Trophoblast cell (in vitro differentiated cells and primary cell): Measurements from ENCODE around the gene ATP10B.
A peak's percentile ranks its signal among the peaks of the same experiment; 100 is the strongest.
"Not testable (repeated sequence)": the region's sequence is repeated elsewhere in the genome, so short reads cannot be mapped to it uniquely, and the experiment has no call there.

Source experiments
- DNase-seq, 2 donors: peaks; one replicate each; pipeline ENCODE4 v3.0.0-alpha.2; 2016
- H2AFZ ChIP-seq: 2 replicates; pipeline ENCODE4 v1.6.1; 2013; ENCODE audit warnings: low read length, moderate library complexity, mild to moderate bottlenecking; ENCODE audit not compliant: insufficient read depth, poor library complexity
- H2AK5ac ChIP-seq: 2 replicates; pipeline ENCODE4 v1.6.1; 2013; ENCODE audit warnings: mild to moderate bottlenecking, low read length
- H2BK120ac ChIP-seq: 2 replicates; pipeline ENCODE4 v1.6.1; 2013; ENCODE audit warnings: low read length, mild to moderate bottlenecking, moderate library complexity; ENCODE audit not compliant: insufficient read depth, poor library complexity
- H2BK12ac ChIP-seq: 2 replicates; pipeline ENCODE4 v1.6.1; 2013; ENCODE audit warnings: mild to moderate bottlenecking, low read length, moderate library complexity
- H2BK5ac ChIP-seq: 2 replicates; pipeline ENCODE4 v1.6.1; 2013; ENCODE audit warnings: low read length, low read depth, moderate library complexity, mild to moderate bottlenecking; ENCODE audit not compliant: poor library complexity
- H3K14ac ChIP-seq: 2 replicates; pipeline ENCODE4 v1.6.1; 2013; ENCODE audit warnings: mild to moderate bottlenecking, low read length
- H3K18ac ChIP-seq: 2 replicates; pipeline ENCODE4 v1.6.1; 2013; ENCODE audit warnings: mild to moderate bottlenecking, low read length
- H3K23ac ChIP-seq: 2 replicates; pipeline ENCODE4 v1.6.1; 2013; ENCODE audit warnings: low read length
- H3K27ac ChIP-seq: 2 replicates; pipeline ENCODE4 v1.5.1; 2013; ENCODE audit warnings: low read depth, mild to moderate bottlenecking, inconsistent platforms, low read length, moderate library complexity
- H3K27me3 ChIP-seq: 2 replicates; pipeline ENCODE4 v1.6.1; 2013; ENCODE audit warnings: inconsistent platforms, mild to moderate bottlenecking, low read length, moderate library complexity; ENCODE audit not compliant: insufficient read depth
- H3K36me3 ChIP-seq, 2 experiments: 1 replicate in 1 of 2; 2 replicates in 1 of 2; pipeline ENCODE4 v1.6.1; 2013; ENCODE audit warnings: low read length in 2 of 2, mild to moderate bottlenecking in 2 of 2, moderate library complexity in 1 of 2; ENCODE audit not compliant: insufficient read depth in 2 of 2, control insufficient read depth in 1 of 2
- H3K4ac ChIP-seq: 2 replicates; pipeline ENCODE4 v1.6.1; 2013; ENCODE audit warnings: low read depth, mild to moderate bottlenecking, low read length, moderate library complexity
- H3K4me1 ChIP-seq, 2 experiments: 1 replicate in 1 of 2; 2 replicates in 1 of 2; pipeline ENCODE4 v1.6.1; 2013; ENCODE audit warnings: low read length in 2 of 2, mild to moderate bottlenecking in 2 of 2, moderate library complexity in 1 of 2; ENCODE audit not compliant: insufficient read depth in 2 of 2, control insufficient read depth in 1 of 2
- H3K4me2 ChIP-seq: 2 replicates; pipeline ENCODE4 v1.6.1; 2013; ENCODE audit warnings: inconsistent platforms, mild to moderate bottlenecking, low read length, moderate library complexity
- H3K4me3 ChIP-seq: 2 replicates; pipeline ENCODE4 v1.5.1; 2013; ENCODE audit warnings: mild to moderate bottlenecking, low read depth, low read length, inconsistent platforms
- H3K79me1 ChIP-seq: one replicate; pipeline ENCODE4 v1.6.1; 2013; ENCODE audit warnings: low read length
- H3K79me2 ChIP-seq: 2 replicates; pipeline ENCODE4 v1.6.1; 2013; ENCODE audit warnings: low read length, mild to moderate bottlenecking; ENCODE audit not compliant: control insufficient read depth, insufficient read depth, poor library complexity
- H3K9ac ChIP-seq: 2 replicates; pipeline ENCODE4 v1.6.1; 2013; ENCODE audit warnings: mild to moderate bottlenecking, low read length
- H3K9me3 ChIP-seq: 2 replicates; pipeline ENCODE4 v1.6.1; 2013; ENCODE audit warnings: low read depth, mild to moderate bottlenecking, control low read depth, inconsistent platforms, low read length; ENCODE audit not compliant: insufficient read depth
- H4K12ac ChIP-seq: 2 replicates; pipeline ENCODE4 v1.6.1; 2013; ENCODE audit warnings: low read depth, mild to moderate bottlenecking, low read length, moderate library complexity
- H4K8ac ChIP-seq: 2 replicates; pipeline ENCODE4 v1.6.1; 2013; ENCODE audit warnings: low read depth, mild to moderate bottlenecking, low read length, moderate library complexity
- H4K91ac ChIP-seq: one replicate; pipeline ENCODE4 v1.6.1; 2013; ENCODE audit warnings: low read depth, mild to moderate bottlenecking, low read length, moderate library complexity
- whole genome bisulfite sequencing: extraction: QIAGEN DNeasy Blood & Tissue Kit; methylation state at CpG from one replicate; pipeline ENCODE4 v1.1.7; 2013; ENCODE audit warnings: missing lambda C conversion rate; ENCODE audit not compliant: insufficient read length, insufficient coverage; ENCODE audit errors: extremely low coverage; 5-methylcytosine and 5-hydroxymethylcytosine counted together

The ATP10B gene

DNA sequence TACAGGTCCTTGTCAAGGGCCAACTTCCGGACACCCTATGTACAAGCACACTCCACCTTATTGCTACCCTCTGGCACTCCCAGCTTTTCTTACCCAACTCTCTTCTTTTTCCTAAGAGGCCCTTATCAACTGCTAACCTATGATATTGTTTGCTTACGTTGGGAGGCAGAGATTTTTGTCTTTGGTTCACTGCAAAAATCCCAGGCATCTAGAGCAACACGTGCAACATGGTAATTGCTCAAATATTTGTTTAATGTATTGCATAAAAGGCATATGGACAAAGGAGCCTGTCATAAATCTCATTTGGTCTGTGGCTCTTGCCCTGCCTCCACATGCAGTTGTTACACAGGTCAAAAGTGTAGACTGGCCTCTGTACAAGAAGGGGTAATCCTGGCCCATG, 35.8 kb upstream of the ATP10B start:
- no peak overlapping the region for H2AK5ac ChIP-seq

DNA sequence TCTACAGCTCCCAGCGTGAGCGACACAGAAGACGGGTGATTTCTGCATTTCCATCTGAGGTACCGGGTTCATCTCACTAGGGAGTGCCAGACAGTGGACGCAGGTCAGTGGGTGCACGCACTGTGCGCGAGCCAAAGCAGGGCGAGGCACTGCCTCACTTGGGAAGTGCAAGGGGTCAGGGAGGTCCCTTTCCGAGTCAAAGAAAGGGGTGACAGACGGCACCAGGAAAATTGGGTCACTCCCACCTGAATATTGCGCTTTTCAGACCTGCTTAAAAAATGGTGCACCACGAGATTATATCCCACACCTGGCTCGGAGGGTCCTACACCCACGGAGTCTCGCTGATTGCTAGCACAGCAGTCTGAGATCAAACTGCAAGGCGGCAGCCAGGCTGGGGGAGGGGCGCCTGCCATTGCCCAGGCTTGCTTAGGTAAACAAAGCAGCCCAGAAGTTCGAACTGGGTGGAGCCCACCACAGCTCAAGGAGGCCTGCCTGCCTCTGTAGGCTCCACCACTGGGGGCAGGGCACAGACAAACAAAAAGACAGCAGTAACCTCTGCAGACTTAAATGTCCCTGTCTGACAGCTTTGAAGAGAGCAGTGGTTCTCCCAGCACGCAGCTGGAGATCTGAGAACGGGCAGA, 21.7 kb upstream of the ATP10B start:
- not testable (repeated sequence) for H2AK5ac ChIP-seq, H3K4me1 ChIP-seq, H3K9ac ChIP-seq, DNase-seq, H2BK120ac ChIP-seq, H3K27me3 ChIP-seq, H4K12ac ChIP-seq, H4K91ac ChIP-seq, H3K4ac ChIP-seq, H3K23ac ChIP-seq, H3K79me1 ChIP-seq, H2BK5ac ChIP-seq, H4K8ac ChIP-seq, H3K27ac ChIP-seq, H3K36me3 ChIP-seq, H3K14ac ChIP-seq, H3K18ac ChIP-seq, H3K9me3 ChIP-seq, H3K79me2 ChIP-seq
- peak overlapping the region; percentile 81 for H3K4me2 ChIP-seq
- peak overlapping the region; percentile 48 for H3K4me3 ChIP-seq
- H2AFZ ChIP-seq, result peak overlapping the region; percentile 3
- WGBS, result no CpG with 5 or more reads among the region's 21 CpGs
- H2BK12ac ChIP-seq, result peak overlapping the region; percentile 40

More for the DNA sequence above, 35.8 kb upstream of the ATP10B start:
- Histone ChIP-seq H3K9me3 (no peaks in the 10 kb centered on the region), H3K4me2 (no peak overlapping the region), H3K79me2 (no peaks in the 10 kb centered on the region), H2BK120ac (no peak overlapping the region), H3K14ac (no peak overlapping the region), H3K36me3 (no peaks in the 10 kb centered on the region), H3K4me3 (no peak overlapping the region), H2BK5ac (no peak overlapping the region), H4K91ac (no peak overlapping the region), H4K8ac (no peak overlapping the region), H3K18ac (no peak overlapping the region), H3K4me1 (no peaks in the 10 kb centered on the region), H3K23ac (no peak overlapping the region), H3K27ac (no peak overlapping the region), H2AFZ (no peak overlapping the region), H3K4ac (no peak overlapping the region), H3K27me3 (no peaks in the 10 kb centered on the region), H4K12ac (no peak overlapping the region), H3K79me1 (no peaks in the 10 kb centered on the region), H3K9ac (no peak overlapping the region), H2BK12ac (no peak overlapping the region)
- peak; percentile 58 to 86 for DNase-seq
- WGBS, result no CpG with 5 or more reads among the region's 3 CpGs

DNA sequence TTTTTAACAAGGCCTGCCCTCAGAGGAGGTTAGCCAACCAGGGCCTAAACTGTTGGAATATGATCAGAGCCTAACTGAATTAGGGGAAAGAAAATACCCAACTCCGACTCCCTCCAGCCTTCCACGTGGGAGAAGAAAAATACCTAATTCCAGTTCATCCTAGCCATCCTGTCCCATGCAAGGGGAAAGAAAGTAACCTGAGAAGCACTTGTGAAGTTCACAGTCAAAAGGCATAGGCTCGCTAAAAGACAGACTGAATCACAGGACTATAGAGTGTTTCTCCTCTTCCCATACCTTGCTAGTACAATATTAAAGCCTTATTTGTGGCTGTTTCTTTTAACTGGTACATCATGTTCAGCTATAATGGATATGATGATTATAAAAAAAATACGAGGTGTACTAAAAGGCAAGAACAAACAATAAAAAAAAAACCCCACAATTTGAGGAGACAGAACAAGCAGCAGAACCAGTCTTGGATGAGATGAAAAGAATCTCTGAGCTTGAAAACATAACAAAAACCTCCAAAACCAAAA, 18.0 kb upstream of the ATP10B start:
- H3K27me3 ChIP-seq, result no peaks in the 10 kb centered on the region
- no peak overlapping the region for H3K4me3 ChIP-seq
- H3K79me2 ChIP-seq, result no peaks in the 10 kb centered on the region
- H2AK5ac ChIP-seq, result no peak overlapping the region
- no peak overlapping the region for H3K14ac ChIP-seq
- no peak overlapping the region for H4K12ac ChIP-seq
- no peak overlapping the region for H2BK12ac ChIP-seq
- peaks cover 0 to 2% of the 10 kb centered on the region in 2 experiments for H3K4me1 ChIP-seq
- no peak overlapping the region for H3K23ac ChIP-seq
- H3K4me2 ChIP-seq, result no peak overlapping the region
- H4K91ac ChIP-seq, result no peak overlapping the region
- no peak overlapping the region for H3K9ac ChIP-seq
- H3K4ac ChIP-seq, result no peak overlapping the region
- DNase-seq, result no peak
- H2BK5ac ChIP-seq, result no peak overlapping the region
- H3K18ac ChIP-seq, result no peak overlapping the region
- no peak overlapping the region for H3K27ac ChIP-seq
- H3K9me3 ChIP-seq, result no peaks in the 10 kb centered on the region
- H4K8ac ChIP-seq, result no peak overlapping the region
- H2BK120ac ChIP-seq, result no peak overlapping the region
- H3K79me1 ChIP-seq, result no peaks in the 10 kb centered on the region
- H2AFZ ChIP-seq, result no peak overlapping the region
- no peaks in the 10 kb centered on the region for H3K36me3 ChIP-seq
- no CpG with 5 or more reads among the region's 4 CpGs for WGBS

- H3K14ac ChIP-seq, result no peak overlapping the region
These were observed 16.0 kb upstream of the ATP10B start for GRCh38 chr5:160867976-160868375.

More at GRCh38 chr5:160867976-160868375, 16.0 kb upstream of the ATP10B start:
- Histone ChIP-seq H4K12ac (no peak overlapping the region), H3K18ac (no peak overlapping the region), H3K27me3 (no peaks in the 10 kb centered on the region), H2BK12ac (no peak overlapping the region), H2AK5ac (no peak overlapping the region), H3K9me3 (no peaks in the 10 kb centered on the region), H3K79me2 (no peaks in the 10 kb centered on the region), H3K4me3 (no peak overlapping the region), H3K23ac (no peak overlapping the region), H3K4ac (no peak overlapping the region), H2BK5ac (no peak overlapping the region), H4K8ac (no peak overlapping the region), H2AFZ (no peak overlapping the region), H3K4me1 (no peaks in the 10 kb centered on the region), H3K4me2 (no peak overlapping the region), H3K9ac (no peak overlapping the region), H2BK120ac (no peak overlapping the region), H3K79me1 (no peaks in the 10 kb centered on the region), H4K91ac (no peak overlapping the region), H3K36me3 (no peaks in the 10 kb centered on the region), H3K27ac (no peak overlapping the region)
- no peak for DNase-seq
- WGBS, result no CpG with 5 or more reads among the region's 6 CpGs
